Measurements from ENCODE around the gene EVI2B.

The EVI2B gene

GRCh38 chr17:31329221-31329620 is 15.4 kb upstream of the EVI2B start:
- TF ChIP-seq, protein P1, sequence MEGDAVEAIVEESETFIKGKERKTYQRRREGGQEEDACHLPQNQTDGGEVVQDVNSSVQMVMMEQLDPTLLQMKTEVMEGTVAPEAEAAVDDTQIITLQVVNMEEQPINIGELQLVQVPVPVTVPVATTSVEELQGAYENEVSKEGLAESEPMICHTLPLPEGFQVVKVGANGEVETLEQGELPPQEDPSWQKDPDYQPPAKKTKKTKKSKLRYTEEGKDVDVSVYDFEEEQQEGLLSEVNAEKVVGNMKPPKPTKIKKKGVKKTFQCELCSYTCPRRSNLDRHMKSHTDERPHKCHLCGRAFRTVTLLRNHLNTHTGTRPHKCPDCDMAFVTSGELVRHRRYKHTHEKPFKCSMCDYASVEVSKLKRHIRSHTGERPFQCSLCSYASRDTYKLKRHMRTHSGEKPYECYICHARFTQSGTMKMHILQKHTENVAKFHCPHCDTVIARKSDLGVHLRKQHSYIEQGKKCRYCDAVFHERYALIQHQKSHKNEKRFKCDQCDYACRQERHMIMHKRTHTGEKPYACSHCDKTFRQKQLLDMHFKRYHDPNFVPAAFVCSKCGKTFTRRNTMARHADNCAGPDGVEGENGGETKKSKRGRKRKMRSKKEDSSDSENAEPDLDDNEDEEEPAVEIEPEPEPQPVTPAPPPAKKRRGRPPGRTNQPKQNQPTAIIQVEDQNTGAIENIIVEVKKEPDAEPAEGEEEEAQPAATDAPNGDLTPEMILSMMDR (IDR thresholded peaks at IDR 0.05; ENCODE audit: extremely low read depth, missing control alignments), result no peak
- DNase-seq (ENCODE audit: low spot score), result no peak

GRCh38 chr17:31328160-31328535 is 14.3 kb upstream of the EVI2B start:
- no peak for DNase-seq (ENCODE audit: low spot score)
- TF ChIP-seq, protein P1 (IDR thresholded peaks at IDR 0.05; ENCODE audit: extremely low read depth, missing control alignments), result no peak

GRCh38 chr17:31327534-31328159 is 13.8 kb upstream of the EVI2B start:
- TF ChIP-seq, protein P1 (IDR thresholded peaks at IDR 0.05; ENCODE audit: extremely low read depth, missing control alignments), result no peak

GRCh38 chr17:31323551-31323950 is 9.7 kb upstream of the EVI2B start:
- DNase-seq (ENCODE audit: low spot score), result no peak
- TF ChIP-seq, protein P1 (IDR thresholded peaks at IDR 0.05; ENCODE audit: extremely low read depth, missing control alignments), result no peak

More at GRCh38 chr17:31327534-31328159, 13.8 kb upstream of the EVI2B start:
- no peak for DNase-seq (ENCODE audit: low spot score)

DNA sequence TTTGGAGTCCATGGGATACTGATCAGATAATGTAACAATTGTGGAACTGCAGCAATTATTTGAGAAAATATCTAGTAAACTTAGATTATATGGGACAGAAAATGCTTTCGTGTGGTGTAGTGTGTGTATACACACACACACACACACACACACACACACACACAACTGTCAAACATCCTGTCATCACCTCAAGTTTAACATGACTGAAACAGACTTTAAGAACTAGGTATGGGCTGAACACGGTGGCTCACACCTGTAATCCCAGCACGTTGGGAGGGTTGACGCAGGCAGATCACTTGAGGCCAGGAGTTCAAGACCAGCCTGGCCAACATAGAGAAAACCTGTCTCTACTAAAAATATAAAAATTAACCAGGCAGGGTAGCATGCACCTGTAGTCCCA is 8.1 kb upstream of the EVI2B start:
- no peak for DNase-seq (ENCODE audit: low spot score)
- TF ChIP-seq, protein P1 (IDR thresholded peaks at IDR 0.05; ENCODE audit: extremely low read depth, missing control alignments), result no peak

DNA sequence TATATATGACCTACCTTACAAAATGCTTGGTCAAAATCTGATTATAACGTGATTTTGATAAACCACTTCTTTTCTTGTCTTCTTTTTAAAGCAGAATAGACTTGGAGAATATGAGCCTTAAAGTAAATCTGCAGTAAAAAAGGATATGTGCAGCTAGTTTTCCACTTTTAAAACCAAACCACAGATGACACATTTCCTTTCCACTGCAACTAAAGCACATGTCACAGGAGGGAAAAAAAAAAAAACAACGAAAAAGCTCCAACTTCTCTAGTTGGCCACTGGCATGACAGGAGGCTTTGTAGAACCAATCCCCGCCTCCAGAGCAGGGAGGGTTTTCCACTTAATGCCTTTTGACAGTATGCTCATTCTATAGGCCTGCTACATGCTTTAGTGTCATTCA is 7.6 kb upstream of the EVI2B start, which contains the start of gene EVI2A:
Gene EVI2A (minus strand): TSS at position 142 of the 400 bp plus-strand sequence. CDS start 2,609 bp downstream, outside the sequence.
- TF ChIP-seq, protein P1 (IDR thresholded peaks at IDR 0.05; ENCODE audit: extremely low read depth, missing control alignments), result no peak
- peak; percentile 65 for DNase-seq (ENCODE audit: low spot score)

DNA sequence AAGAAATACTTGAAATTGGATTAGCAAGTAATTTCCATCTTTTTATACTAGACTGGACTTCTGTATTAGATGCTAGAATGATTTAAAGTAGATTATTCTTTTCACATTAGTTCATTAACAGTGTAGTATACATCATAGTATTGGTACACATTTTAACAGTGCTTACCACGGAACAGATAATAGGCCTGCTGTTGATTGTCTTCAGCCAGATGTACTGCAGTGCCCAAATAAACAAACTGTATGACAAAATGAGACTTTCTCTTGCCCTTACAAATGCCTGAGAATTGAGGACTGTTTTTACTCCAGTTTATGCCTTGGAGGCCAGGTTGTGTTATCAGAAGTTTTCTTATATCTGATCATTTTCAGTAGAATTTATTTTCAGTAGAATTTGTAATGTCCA is 6.9 kb upstream of the EVI2B start:
- no peak for DNase-seq (ENCODE audit: low spot score)
- TF ChIP-seq, protein P1 (IDR thresholded peaks at IDR 0.05; ENCODE audit: extremely low read depth, missing control alignments), result no peak

All from GM20000 (cell line).